ENCODE measurements around the gene NEK6. TPM values are rescaled to one million over a fixed set of nuclear protein-coding genes. Genes with fewer than 3 reads are reported as not detected.

NEK6 gene
- total RNA-seq, 4 donors from 2014 or later, result 2.0 to 15.3 (median 7.3) TPM

DNA sequence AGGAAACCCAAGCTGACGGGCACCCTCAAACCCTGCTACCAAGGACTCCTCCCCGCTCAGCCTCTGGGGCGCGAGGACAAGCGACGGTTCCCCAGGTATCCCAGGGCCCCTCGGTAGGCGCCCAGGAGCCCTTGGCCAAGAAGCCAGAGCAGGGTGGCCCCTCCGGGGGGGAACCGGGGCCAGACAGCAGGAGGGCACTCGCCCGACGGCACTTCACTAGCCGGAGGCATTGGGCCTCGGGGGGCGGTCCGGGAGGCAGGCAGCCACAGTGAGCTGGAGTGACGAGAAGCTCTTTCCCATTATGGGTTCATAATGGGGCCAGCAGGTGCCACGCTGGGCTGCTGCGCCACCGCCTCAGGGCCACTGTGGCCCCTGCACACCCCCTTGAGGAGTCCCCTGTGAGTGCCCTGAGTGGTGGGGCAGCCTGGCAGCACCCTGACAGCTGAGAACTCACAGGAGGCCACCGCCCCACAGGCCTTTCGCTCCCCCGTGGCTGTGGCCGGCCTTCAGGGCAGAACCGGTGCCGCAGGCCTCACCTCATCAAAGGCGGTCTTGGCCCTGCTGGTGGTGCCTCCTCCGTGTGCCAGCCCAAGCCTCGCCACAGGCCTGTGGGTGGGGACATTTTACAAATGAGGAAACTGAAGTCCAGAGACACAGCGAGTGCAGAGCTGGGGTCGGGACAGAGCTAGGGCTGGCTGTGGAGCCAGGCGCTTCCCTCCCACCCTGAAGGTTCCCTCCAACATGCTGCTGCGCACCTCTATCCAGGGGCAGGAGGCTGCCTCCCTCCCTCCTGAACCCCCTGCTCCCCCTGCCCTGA is 88.8 kb downstream of the NEK6 start:
- H3K4me3 ChIP-seq, result no peak overlapping the region
- DNase-seq, result no peak
- peaks cover 5 to 22% (median 13%) of the 10 kb centered on the region in 3 donors for H3K4me1 ChIP-seq
- intact Hi-C loops (cut with DNase I), result no loop called here
- no peak overlapping the region for H3K27ac ChIP-seq
- H3K36me3 ChIP-seq, result peaks cover 24 to 85% (median 34%) of the 10 kb centered on the region in 3 donors
- 80 to 91% methylated on average over 4 to 11 of the region's 34 CpGs for WGBS, 2 donors
- TF ChIP-seq, protein P1, sequence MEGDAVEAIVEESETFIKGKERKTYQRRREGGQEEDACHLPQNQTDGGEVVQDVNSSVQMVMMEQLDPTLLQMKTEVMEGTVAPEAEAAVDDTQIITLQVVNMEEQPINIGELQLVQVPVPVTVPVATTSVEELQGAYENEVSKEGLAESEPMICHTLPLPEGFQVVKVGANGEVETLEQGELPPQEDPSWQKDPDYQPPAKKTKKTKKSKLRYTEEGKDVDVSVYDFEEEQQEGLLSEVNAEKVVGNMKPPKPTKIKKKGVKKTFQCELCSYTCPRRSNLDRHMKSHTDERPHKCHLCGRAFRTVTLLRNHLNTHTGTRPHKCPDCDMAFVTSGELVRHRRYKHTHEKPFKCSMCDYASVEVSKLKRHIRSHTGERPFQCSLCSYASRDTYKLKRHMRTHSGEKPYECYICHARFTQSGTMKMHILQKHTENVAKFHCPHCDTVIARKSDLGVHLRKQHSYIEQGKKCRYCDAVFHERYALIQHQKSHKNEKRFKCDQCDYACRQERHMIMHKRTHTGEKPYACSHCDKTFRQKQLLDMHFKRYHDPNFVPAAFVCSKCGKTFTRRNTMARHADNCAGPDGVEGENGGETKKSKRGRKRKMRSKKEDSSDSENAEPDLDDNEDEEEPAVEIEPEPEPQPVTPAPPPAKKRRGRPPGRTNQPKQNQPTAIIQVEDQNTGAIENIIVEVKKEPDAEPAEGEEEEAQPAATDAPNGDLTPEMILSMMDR (IDR thresholded peaks at IDR 0.05), result no peak
- no peak for TF ChIP-seq POLR2A (IDR thresholded peaks at IDR 0.05)
- no peaks in the 10 kb centered on the region for H3K9me3 ChIP-seq
- no peaks in the 10 kb centered on the region for H3K27me3 ChIP-seq

DNA sequence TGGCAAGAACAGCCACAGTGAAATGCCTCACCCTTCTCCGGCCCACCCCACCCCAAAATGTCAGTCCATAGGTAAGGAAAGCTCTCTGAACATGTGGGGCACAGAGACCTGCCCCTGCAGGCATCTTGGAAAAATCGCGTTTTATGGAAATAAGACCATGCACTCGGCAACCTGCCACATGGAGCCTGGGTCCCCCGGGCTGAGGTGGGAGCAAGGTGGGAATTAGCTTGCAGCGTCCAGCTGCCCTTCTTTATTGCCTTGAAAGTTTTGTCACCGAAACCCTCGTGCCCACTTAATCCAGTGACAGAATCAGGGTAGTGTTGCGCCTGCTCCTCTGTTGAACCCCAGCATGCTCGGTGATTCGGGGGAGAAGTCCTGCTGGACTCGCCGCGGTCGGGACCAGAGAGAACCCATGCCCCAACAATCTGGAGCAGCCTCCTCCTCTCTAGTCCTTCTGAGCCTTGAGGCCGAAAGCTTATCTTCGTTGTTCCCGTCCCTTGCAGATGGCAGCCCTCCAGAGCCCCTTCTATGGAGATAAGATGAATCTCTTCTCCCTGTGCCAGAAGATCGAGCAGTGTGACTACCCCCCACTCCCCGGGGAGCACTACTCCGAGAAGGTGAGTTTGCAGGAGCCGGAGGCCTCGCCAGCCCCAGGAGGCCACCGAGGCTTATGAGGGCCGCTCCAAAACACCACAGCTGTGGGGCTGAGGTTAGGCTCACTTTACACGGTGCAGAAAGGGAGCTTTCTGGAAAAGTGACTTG is 89.6 kb downstream of the NEK6 start:
- peaks cover 30 to 87% (median 34%) of the 10 kb centered on the region in 3 donors for H3K36me3 ChIP-seq
- H3K4me3 ChIP-seq, result no peak overlapping the region
- H3K4me1 ChIP-seq, result peaks cover 5 to 14% (median 10%) of the 10 kb centered on the region in 3 donors
- intact Hi-C loops (cut with DNase I), result no loop called here
- no peaks in the 10 kb centered on the region for H3K27me3 ChIP-seq
- DNase-seq, result no peak
- 88 to 93% methylated on average over 9 to 14 of the region's 26 CpGs for WGBS, 2 donors
- H3K27ac ChIP-seq, result no peak overlapping the region
- TF ChIP-seq, protein P1 (IDR thresholded peaks at IDR 0.05), result no peak
- TF ChIP-seq POLR2A (IDR thresholded peaks at IDR 0.05), result no peak
- H3K9me3 ChIP-seq, result no peaks in the 10 kb centered on the region

DNA sequence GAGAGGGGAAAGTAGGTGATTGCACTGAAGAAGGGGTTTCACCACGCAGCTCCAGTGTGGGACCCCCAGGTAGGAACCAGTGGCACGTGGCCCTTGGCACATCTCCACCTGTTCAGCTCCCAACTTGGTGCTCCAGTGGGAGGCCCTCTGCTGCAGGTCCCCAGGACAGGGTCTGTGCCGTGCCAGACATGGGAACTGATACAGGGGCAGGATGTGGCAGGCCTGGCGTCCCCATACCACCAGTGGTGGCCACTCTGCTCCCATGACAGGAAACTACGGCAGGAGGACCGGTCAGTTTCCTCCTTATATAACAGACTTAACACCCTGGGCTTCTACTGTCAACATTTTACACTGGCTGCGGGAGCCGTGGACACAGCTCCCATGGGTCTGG is 90.2 kb downstream of the NEK6 start:
- 88 to 90% methylated on average over 6 to 7 of the region's 8 CpGs for WGBS, 2 donors
- H3K36me3 ChIP-seq, result peaks cover 34 to 93% (median 35%) of the 10 kb centered on the region in 3 donors
- intact Hi-C loops (cut with DNase I), result no loop called here

DNA sequence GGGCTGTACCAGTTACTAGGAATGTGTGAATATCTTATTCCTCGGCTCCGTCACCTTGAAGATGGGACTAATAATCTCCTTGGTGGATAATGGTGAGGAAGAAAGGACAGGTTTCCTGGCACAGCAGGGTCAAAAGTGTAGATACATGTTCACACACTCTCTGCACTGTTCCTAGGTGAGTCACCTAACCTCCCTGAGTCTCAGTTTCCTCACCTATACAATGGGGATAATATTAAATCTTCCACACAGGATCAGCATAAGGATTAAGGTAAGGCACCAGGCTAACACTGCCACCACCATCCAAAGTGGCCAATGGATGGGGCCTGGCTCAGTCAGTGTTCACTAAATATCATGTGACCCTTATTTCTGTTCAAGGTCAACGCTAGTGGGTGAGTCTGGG is 90.6 kb downstream of the NEK6 start:
- no peak overlapping the region for H3K27ac ChIP-seq
- intact Hi-C loops (cut with DNase I), result no loop called here
- no peak for TF ChIP-seq POLR2A (IDR thresholded peaks at IDR 0.05)
- TF ChIP-seq, protein P1 (IDR thresholded peaks at IDR 0.05), result no peak
- no peaks in the 10 kb centered on the region for H3K27me3 ChIP-seq
- peaks cover 34 to 97% (median 39%) of the 10 kb centered on the region in 3 donors for H3K36me3 ChIP-seq
- H3K4me1 ChIP-seq, result peaks cover 2 to 4% (median 2%) of the 10 kb centered on the region in 3 donors
- 96 to 100% methylated on average over 2 to 3 of the region's 3 CpGs for WGBS, 2 donors
- no peak for DNase-seq
- no peak overlapping the region for H3K4me3 ChIP-seq
- no peaks in the 10 kb centered on the region for H3K9me3 ChIP-seq

More for the DNA sequence above, 90.2 kb downstream of the NEK6 start:
- H3K9me3 ChIP-seq, result no peaks in the 10 kb centered on the region
- TF ChIP-seq, protein P1 (IDR thresholded peaks at IDR 0.05), result no peak
- TF ChIP-seq POLR2A (IDR thresholded peaks at IDR 0.05), result no peak
- no peaks in the 10 kb centered on the region for H3K27me3 ChIP-seq
- no peak for DNase-seq
- H3K4me3 ChIP-seq, result no peak overlapping the region
- no peak overlapping the region for H3K27ac ChIP-seq
- H3K4me1 ChIP-seq, result peaks cover 4 to 8% (median 5%) of the 10 kb centered on the region in 3 donors

DNA sequence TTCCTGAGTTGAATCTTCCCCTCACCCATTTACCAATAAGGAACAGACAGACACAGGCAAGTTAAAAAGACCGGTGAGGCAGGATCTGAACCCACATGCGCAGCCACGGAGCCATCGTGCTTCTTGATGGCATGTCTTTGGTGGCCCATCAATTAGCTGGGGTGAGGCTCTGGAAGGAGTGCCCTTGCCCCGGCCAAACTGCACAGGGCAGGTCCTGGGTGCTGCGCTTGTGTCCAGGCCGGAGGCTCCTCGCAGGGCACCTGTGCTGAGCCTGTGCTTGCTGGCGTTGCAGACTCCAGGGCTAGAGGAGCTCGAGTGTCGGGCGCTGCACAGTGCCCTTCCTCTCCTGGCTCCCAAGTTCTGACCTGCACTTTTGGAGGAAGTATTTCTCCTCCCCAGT is 91.1 kb downstream of the NEK6 start:
- no peak for DNase-seq
- WGBS, 2 donors, result 84 to 89% methylated on average over 7 to 11 of the region's 12 CpGs
- TF ChIP-seq POLR2A (IDR thresholded peaks at IDR 0.05), result no peak
- TF ChIP-seq, protein P1 (IDR thresholded peaks at IDR 0.05), result no peak
- Histone ChIP-seq H3K4me3 (no peak overlapping the region), H3K9me3 (no peaks in the 10 kb centered on the region), H3K27ac (no peak overlapping the region), H3K4me1 (no peaks in the 10 kb centered on the region), H3K27me3 (no peaks in the 10 kb centered on the region), H3K36me3 (peaks cover 34 to 100% (median 41%) of the 10 kb centered on the region in 3 donors)
- intact Hi-C loops (cut with DNase I), result no loop called here

All from esophagus squamous epithelium (tissue), 5 donors.